IgD-negative memory B cell (primary cell): ENCODE data around the gene VSTM4. TPM values are rescaled to one million over a fixed set of nuclear protein-coding genes. Genes with fewer than 3 reads are reported as not detected.
A peak's percentile ranks its signal among the peaks of the same experiment; 100 is the strongest.

Experiments used
- H3K27ac Mint-ChIP-seq, 3 donors: one replicate each; pipeline ENCODE4 v1.8.0; 2020 to 2022; ENCODE audit warnings: mild to moderate bottlenecking in 3 of 3, mixed read lengths in 3 of 3, moderate library complexity in 1 of 3
- H3K27me3 Mint-ChIP-seq: one replicate; pipeline ENCODE4 v1.8.0; 2021; ENCODE audit warnings: mixed read lengths
- H3K36me3 Mint-ChIP-seq: one replicate; pipeline ENCODE4 v1.8.0; 2020; ENCODE audit warnings: mild to moderate bottlenecking, mixed read lengths
- H3K4me1 Mint-ChIP-seq, 3 donors: one replicate each; pipeline ENCODE4 v1.8.0; 2020 to 2022; ENCODE audit warnings: mixed read lengths in 3 of 3, mild to moderate bottlenecking in 1 of 3
- H3K4me3 Mint-ChIP-seq, 4 donors: one replicate each; pipeline ENCODE4 v1.8.0; 2020 to 2022; ENCODE audit warnings: mild to moderate bottlenecking in 4 of 4, mixed read lengths in 4 of 4, moderate library complexity in 3 of 4
- H3K9me3 Mint-ChIP-seq, 3 donors: one replicate each; pipeline ENCODE4 v1.8.0; 2020 to 2021; ENCODE audit warnings: mixed read lengths in 3 of 3, mild to moderate bottlenecking in 1 of 3
- polyA plus RNA-seq: library from polyadenylated mRNA; unstranded; fragments of 300-500 nt; fragmentation: Illumina TruSeq; gene quantifications from one replicate; pipeline ENCODE4 v1.2.3, GENCODE V29; 2021

Gene VSTM4
- not detected for polyA plus RNA-seq

GRCh38 chr10:49115015-49115795, at the start of gene VSTM4:
VSTM4 (minus strand) TSS chr10:49115522; CDS start chr10:49115485, 37 bp downstream.
- peak within 1 kb of the TSS; percentile 28 to 72 (median 54) for H3K4me3 Mint-ChIP-seq
- H3K36me3 Mint-ChIP-seq: no peaks in the 10 kb centered on the region
- H3K27ac Mint-ChIP-seq: no peak within 1 kb of the TSS
- peaks cover 0 to 3% (median 0%) of the 10 kb centered on the region in 3 donors for H3K4me1 Mint-ChIP-seq
- peaks cover 18% of the 10 kb centered on the region for H3K27me3 Mint-ChIP-seq
- H3K9me3 Mint-ChIP-seq: no peaks in the 10 kb centered on the region

- Mint-ChIP-seq H3K9me3 (no peaks in the 10 kb centered on the region), H3K27me3 (no peaks in the 10 kb centered on the region), H3K4me3 (peak overlapping the region in 1 of 4 donors; percentile 71)
These were observed 49.4 kb upstream of the VSTM4 start for GRCh38 chr10:49164559-49165188.

GRCh38 chr10:49163741-49164140, 48.4 kb upstream of the VSTM4 start:
- H3K36me3 Mint-ChIP-seq: peaks cover 8% of the 10 kb centered on the region
- peaks cover 9 to 16% (median 15%) of the 10 kb centered on the region in 3 donors for H3K4me1 Mint-ChIP-seq
- H3K27ac Mint-ChIP-seq: no peak overlapping the region
- no peaks in the 10 kb centered on the region for H3K9me3 Mint-ChIP-seq
- no peak overlapping the region for H3K4me3 Mint-ChIP-seq
- no peaks in the 10 kb centered on the region for H3K27me3 Mint-ChIP-seq

More at GRCh38 chr10:49164559-49165188, 49.4 kb upstream of the VSTM4 start:
- Mint-ChIP-seq H3K27ac (peak overlapping the region in 1 of 3 donors; percentile 65), H3K4me1 (peaks cover 18 to 20% (median 18%) of the 10 kb centered on the region in 3 donors), H3K36me3 (peaks cover 8% of the 10 kb centered on the region)

- H3K27ac Mint-ChIP-seq: peak overlapping the region in 1 of 3 donors; percentile 71
- no peak overlapping the region for H3K4me3 Mint-ChIP-seq
These were observed 47.5 kb upstream of the VSTM4 start for GRCh38 chr10:49162761-49163310.

GRCh38 chr10:49162063-49162462, 46.7 kb upstream of the VSTM4 start:
- Mint-ChIP-seq H3K4me1 (peaks cover 8 to 17% (median 17%) of the 10 kb centered on the region in 3 donors), H3K27me3 (no peaks in the 10 kb centered on the region), H3K9me3 (no peaks in the 10 kb centered on the region), H3K27ac (peak overlapping the region in 1 of 3 donors; percentile 71), H3K36me3 (peaks cover 8% of the 10 kb centered on the region), H3K4me3 (no peak overlapping the region)

More at GRCh38 chr10:49162761-49163310, 47.5 kb upstream of the VSTM4 start:
- Mint-ChIP-seq H3K4me1 (peaks cover 8 to 15% (median 12%) of the 10 kb centered on the region in 3 donors), H3K9me3 (no peaks in the 10 kb centered on the region), H3K27me3 (no peaks in the 10 kb centered on the region), H3K36me3 (peaks cover 8% of the 10 kb centered on the region)

GRCh38 chr10:49161411-49161997, 46.2 kb upstream of the VSTM4 start:
- Mint-ChIP-seq H3K36me3 (peaks cover 8% of the 10 kb centered on the region), H3K4me1 (peaks cover 8 to 17% (median 15%) of the 10 kb centered on the region in 3 donors), H3K27ac (peak overlapping the region in 1 of 3 donors; percentile 71), H3K4me3 (no peak overlapping the region), H3K9me3 (no peaks in the 10 kb centered on the region), H3K27me3 (no peaks in the 10 kb centered on the region)

GRCh38 chr10:49160814-49161213, 45.5 kb upstream of the VSTM4 start:
- H3K9me3 Mint-ChIP-seq: no peaks in the 10 kb centered on the region
- no peak overlapping the region for H3K27ac Mint-ChIP-seq
- H3K36me3 Mint-ChIP-seq: peaks cover 6% of the 10 kb centered on the region
- no peaks in the 10 kb centered on the region for H3K27me3 Mint-ChIP-seq
- no peak overlapping the region for H3K4me3 Mint-ChIP-seq
- peaks cover 8 to 15% (median 13%) of the 10 kb centered on the region in 3 donors for H3K4me1 Mint-ChIP-seq

GRCh38 chr10:49160110-49160509, 44.8 kb upstream of the VSTM4 start:
- H3K4me1 Mint-ChIP-seq: peaks cover 8 to 15% (median 13%) of the 10 kb centered on the region in 3 donors
- no peaks in the 10 kb centered on the region for H3K9me3 Mint-ChIP-seq
- no peak overlapping the region for H3K4me3 Mint-ChIP-seq

GRCh38 chr10:49158915-49159314, 43.6 kb upstream of the VSTM4 start:
- Mint-ChIP-seq H3K4me3 (no peak overlapping the region), H3K36me3 (peaks cover 12% of the 10 kb centered on the region)

More at GRCh38 chr10:49160110-49160509, 44.8 kb upstream of the VSTM4 start:
- Mint-ChIP-seq H3K27ac (no peak overlapping the region), H3K36me3 (peaks cover 8% of the 10 kb centered on the region), H3K27me3 (no peaks in the 10 kb centered on the region)

GRCh38 chr10:49158404-49158803, 43.1 kb upstream of the VSTM4 start:
- H3K4me1 Mint-ChIP-seq: peaks cover 0 to 6% (median 5%) of the 10 kb centered on the region in 3 donors
- H3K36me3 Mint-ChIP-seq: peaks cover 12% of the 10 kb centered on the region
- no peaks in the 10 kb centered on the region for H3K27me3 Mint-ChIP-seq
- H3K9me3 Mint-ChIP-seq: no peaks in the 10 kb centered on the region
- H3K27ac Mint-ChIP-seq: no peak overlapping the region
- H3K4me3 Mint-ChIP-seq: no peak overlapping the region

More at GRCh38 chr10:49158915-49159314, 43.6 kb upstream of the VSTM4 start:
- H3K27me3 Mint-ChIP-seq: no peaks in the 10 kb centered on the region
- H3K27ac Mint-ChIP-seq: no peak overlapping the region
- no peaks in the 10 kb centered on the region for H3K9me3 Mint-ChIP-seq
- peaks cover 0 to 6% (median 5%) of the 10 kb centered on the region in 3 donors for H3K4me1 Mint-ChIP-seq

- no peak overlapping the region for H3K27ac Mint-ChIP-seq
- peaks cover 0 to 13% (median 5%) of the 10 kb centered on the region in 3 donors for H3K4me1 Mint-ChIP-seq
- H3K27me3 Mint-ChIP-seq: no peaks in the 10 kb centered on the region
- H3K36me3 Mint-ChIP-seq: peaks cover 12% of the 10 kb centered on the region
- H3K4me3 Mint-ChIP-seq: peak overlapping the region in 1 of 4 donors; percentile 38
- H3K9me3 Mint-ChIP-seq: no peaks in the 10 kb centered on the region
These were observed 41.9 kb upstream of the VSTM4 start for GRCh38 chr10:49157229-49157628.

- peaks cover 1% of the 10 kb centered on the region for H3K27me3 Mint-ChIP-seq
- H3K4me3 Mint-ChIP-seq: no peak overlapping the region
- H3K4me1 Mint-ChIP-seq: peaks cover 0 to 14% (median 6%) of the 10 kb centered on the region in 3 donors
- H3K9me3 Mint-ChIP-seq: no peaks in the 10 kb centered on the region
- H3K27ac Mint-ChIP-seq: no peak overlapping the region
- H3K36me3 Mint-ChIP-seq: peaks cover 12% of the 10 kb centered on the region
These were observed 39.3 kb upstream of the VSTM4 start for GRCh38 chr10:49154641-49155040.

- no peak overlapping the region for H3K4me3 Mint-ChIP-seq
These were observed 38.6 kb upstream of the VSTM4 start for GRCh38 chr10:49153971-49154370.

GRCh38 chr10:49153115-49153514, 37.8 kb upstream of the VSTM4 start:
- Mint-ChIP-seq H3K4me1 (peaks cover 0 to 14% (median 6%) of the 10 kb centered on the region in 3 donors), H3K4me3 (no peak overlapping the region), H3K27me3 (peaks cover 2% of the 10 kb centered on the region), H3K9me3 (peaks cover 0 to 2% (median 2%) of the 10 kb centered on the region in 3 donors), H3K27ac (no peak overlapping the region), H3K36me3 (peaks cover 12% of the 10 kb centered on the region)

More at GRCh38 chr10:49153971-49154370, 38.6 kb upstream of the VSTM4 start:
- H3K9me3 Mint-ChIP-seq: no peaks in the 10 kb centered on the region
- H3K27me3 Mint-ChIP-seq: peaks cover 1% of the 10 kb centered on the region
- H3K36me3 Mint-ChIP-seq: peaks cover 12% of the 10 kb centered on the region
- H3K27ac Mint-ChIP-seq: no peak overlapping the region
- peaks cover 0 to 14% (median 6%) of the 10 kb centered on the region in 3 donors for H3K4me1 Mint-ChIP-seq
